Activated CD4-positive, alpha-beta T cell treated with anti-CD3 and anti-CD28 coated beads for 36 hours (primary cell): ENCODE measurements around the gene AEBP2. TPM values are rescaled to one million over a fixed set of nuclear protein-coding genes. Genes with fewer than 3 reads are reported as not detected.
"Not testable (repeated sequence)": the region's sequence is repeated elsewhere in the genome, so short reads cannot be mapped to it uniquely, and the experiment has no call there.

Experiments
- ATAC-seq: fragments of 200-7000 bp; cut with Tn5 transposase; one replicate; pipeline ENCODE4 v1.10.0; 2021; ENCODE audit warnings: mild to moderate bottlenecking, moderate library complexity
- CTCF ChIA-PET: fragments of 350-600 bp; sonication (Branson Sonifier 250); formaldehyde crosslinking; loops from one replicate; lab custom pipeline; 2021; ENCODE audit warnings: antibody characterized with exemption; lab: Charles Lee
- POLR2A ChIA-PET: fragments of 350-600 bp; sonication (Branson Sonifier 250); formaldehyde crosslinking; loops from one replicate; lab custom pipeline; 2021; ENCODE audit warnings: antibody characterized with exemption, inconsistent platforms; lab: Charles Lee
- DNase-seq: peaks from one replicate; pipeline ENCODE4 v3.0.0-alpha.2; 2020
- H3K27ac Mint-ChIP-seq: one replicate; pipeline ENCODE4 v1.8.0; 2021; ENCODE audit warnings: mixed read lengths
- H3K27me3 Mint-ChIP-seq: one replicate; pipeline ENCODE4 v1.8.0; 2021; ENCODE audit warnings: mixed read lengths
- H3K36me3 Mint-ChIP-seq: one replicate; pipeline ENCODE4 v1.8.0; 2021; ENCODE audit warnings: low read depth, mixed read lengths
- H3K4me1 Mint-ChIP-seq: one replicate; pipeline ENCODE4 v1.8.0; 2021; ENCODE audit warnings: mixed read lengths
- H3K4me3 Mint-ChIP-seq: one replicate; pipeline ENCODE4 v1.8.0; 2021; ENCODE audit warnings: mild to moderate bottlenecking, moderate library complexity, mixed read lengths
- H3K9me3 Mint-ChIP-seq: one replicate; pipeline ENCODE4 v1.8.0; 2021; ENCODE audit warnings: low read depth, mixed read lengths
- intact Hi-C, 2 experiments: fragments of 100-400 bp; cut with DNase I in 1 of 2; cut with micrococcal nuclease in 1 of 2; formaldehyde crosslinking; loops; one replicate each; pipeline versions ENCODE4 v1.14.2 to v1.15.1; 2022 to 2024; cut with DNase I, micrococcal nuclease
- total RNA-seq, 2 experiments: library from RNA; stranded (reverse); gene quantifications; one replicate each; pipeline ENCODE4 v1.2.3, GENCODE V29; 2021

AEBP2 gene
- total RNA-seq, 2 experiments from 2014 or later = 44.2 to 52.9 TPM

GRCh38 chr12:19544353-19544752, 105.1 kb downstream of the AEBP2 start:
- H3K4me1 Mint-ChIP-seq = peaks cover 2% of the 10 kb centered on the region
- ATAC-seq (no peak), DNase-seq (no peak)
- no peaks in the 10 kb centered on the region for H3K36me3 Mint-ChIP-seq
- intact Hi-C loops = no loop called here
- POLR2A ChIA-PET = no interaction called here
- CTCF ChIA-PET = no interaction called here
- H3K27me3 Mint-ChIP-seq = no peaks in the 10 kb centered on the region
- H3K27ac Mint-ChIP-seq = no peak overlapping the region
- no peaks in the 10 kb centered on the region for H3K9me3 Mint-ChIP-seq
- H3K4me3 Mint-ChIP-seq = no peak overlapping the region

DNA sequence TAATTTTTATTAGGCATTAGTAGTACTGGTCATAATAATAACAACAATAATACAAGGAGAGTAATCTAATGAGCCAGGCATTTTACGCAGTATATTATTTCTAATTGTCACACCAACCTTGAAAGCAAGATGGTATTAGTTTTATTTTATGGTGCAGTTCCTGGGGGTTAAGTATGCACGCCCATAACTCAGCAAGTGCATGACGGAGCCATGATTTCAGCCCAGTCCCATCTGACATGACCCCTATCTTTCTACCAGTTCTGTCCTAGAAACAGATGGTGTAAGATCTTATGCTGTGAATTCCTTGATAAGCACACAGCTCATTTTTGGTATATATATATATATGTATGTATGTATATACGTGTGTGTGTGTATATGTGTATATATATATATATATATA, 106.0 kb downstream of the AEBP2 start:
- DNase-seq = no peak
- peaks cover 2% of the 10 kb centered on the region for H3K4me1 Mint-ChIP-seq
- H3K27ac Mint-ChIP-seq = no peak overlapping the region
- ChIA-PET POLR2A (no interaction called here), CTCF (no interaction called here)
- H3K36me3 Mint-ChIP-seq = no peaks in the 10 kb centered on the region
- no peaks in the 10 kb centered on the region for H3K27me3 Mint-ChIP-seq
- no peaks in the 10 kb centered on the region for H3K9me3 Mint-ChIP-seq
- no peak for ATAC-seq
- no peak overlapping the region for H3K4me3 Mint-ChIP-seq
- intact Hi-C loops = no loop called here

GRCh38 chr12:19546027-19546426, 106.7 kb downstream of the AEBP2 start:
- no peak for DNase-seq
- Mint-ChIP-seq H3K27ac (no peak overlapping the region), H3K9me3 (no peaks in the 10 kb centered on the region), H3K4me1 (peaks cover 2% of the 10 kb centered on the region), H3K27me3 (no peaks in the 10 kb centered on the region), H3K4me3 (no peak overlapping the region), H3K36me3 (no peaks in the 10 kb centered on the region)
- CTCF ChIA-PET = interaction anchor here (0.6 kb wide), 1 partner anchor 108 kb away, joined by 3 read pairs; no protein-coding TSS in a partner anchor
- intact Hi-C loops = no loop called here
- ATAC-seq = no peak
- POLR2A ChIA-PET = no interaction called here

DNA sequence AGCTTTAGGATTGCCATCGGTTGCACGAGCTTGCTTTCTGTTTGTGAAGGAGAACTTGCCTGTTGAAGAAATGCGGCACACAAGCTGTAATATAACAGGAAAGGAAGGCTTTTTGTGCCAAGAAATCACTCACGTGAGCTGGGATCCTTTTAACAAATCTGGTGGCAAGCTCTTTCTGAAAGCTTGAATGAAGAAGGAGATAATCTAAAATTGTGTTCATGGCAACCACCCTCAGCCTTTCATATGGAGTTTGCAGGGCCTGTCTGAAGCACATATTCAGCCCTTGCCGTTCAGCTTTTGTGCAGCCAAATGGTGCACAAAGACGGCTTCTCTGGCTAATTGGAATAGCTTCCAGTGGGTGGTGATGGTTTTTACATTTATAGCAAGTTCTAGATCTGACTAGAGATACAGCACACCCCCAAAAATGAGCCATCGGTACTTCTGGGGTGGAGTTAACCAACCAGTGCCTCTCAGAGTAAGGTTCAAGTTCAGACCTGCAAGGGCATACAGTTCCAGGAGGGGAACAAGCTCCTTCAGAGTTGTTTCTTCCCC, 107.4 kb downstream of the AEBP2 start:
- ATAC-seq = no peak
- H3K27ac Mint-ChIP-seq = no peak overlapping the region
- H3K9me3 Mint-ChIP-seq = no peaks in the 10 kb centered on the region
- H3K4me1 Mint-ChIP-seq = peaks cover 2% of the 10 kb centered on the region
- ChIA-PET POLR2A (no interaction called here), CTCF (interaction anchor here (0.6 to 0.9 kb wide), 3 partner anchors 10 to 748 kb away, joined by 3 to 4 read pairs (median 3); no protein-coding TSS in a partner anchor)
- DNase-seq = no peak
- intact Hi-C loops = no loop called here
- no peaks in the 10 kb centered on the region for H3K27me3 Mint-ChIP-seq
- no peak overlapping the region for H3K4me3 Mint-ChIP-seq
- no peaks in the 10 kb centered on the region for H3K36me3 Mint-ChIP-seq

- ChIA-PET POLR2A (interaction anchor here (0.6 kb wide), 1 partner anchor 625 kb away, joined by 3 read pairs; no protein-coding TSS in a partner anchor), CTCF (interaction anchor here (0.8 to 0.9 kb wide), 2 partner anchors 11 to 749 kb away, joined by 3 to 4 read pairs; no protein-coding TSS in a partner anchor)
- intact Hi-C loops = no loop called here
- H3K27ac Mint-ChIP-seq = no peak overlapping the region
- no peaks in the 10 kb centered on the region for H3K27me3 Mint-ChIP-seq
- no peaks in the 10 kb centered on the region for H3K9me3 Mint-ChIP-seq
- peaks cover 8% of the 10 kb centered on the region for H3K4me1 Mint-ChIP-seq
- no peak overlapping the region for H3K4me3 Mint-ChIP-seq
- DNase-seq = no peak
- no peaks in the 10 kb centered on the region for H3K36me3 Mint-ChIP-seq
- no peak for ATAC-seq
These were observed 108.0 kb downstream of the AEBP2 start for GRCh38 chr12:19547271-19547671.

DNA sequence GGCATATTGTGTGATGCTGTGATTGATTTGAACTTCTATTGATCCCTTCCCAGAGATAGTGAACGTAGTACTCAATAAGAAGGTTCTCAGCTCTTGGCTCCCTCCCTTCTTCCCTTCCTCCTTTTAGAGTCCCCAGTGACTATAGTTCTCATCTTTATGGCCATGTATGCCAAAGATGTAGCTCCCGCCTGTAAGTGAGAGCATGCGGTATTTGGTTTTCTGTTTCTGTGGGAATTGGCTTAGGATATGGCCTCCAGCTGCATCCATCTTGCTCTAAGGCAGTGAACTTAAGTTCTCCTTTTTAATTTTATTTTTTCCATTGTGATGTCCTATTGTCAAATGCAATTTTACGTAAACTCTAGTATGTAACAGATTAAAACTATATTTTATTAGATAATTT, 109.5 kb downstream of the AEBP2 start:
- POLR2A ChIA-PET = no interaction called here
- CTCF ChIA-PET = no interaction called here
- no peaks in the 10 kb centered on the region for H3K9me3 Mint-ChIP-seq
- DNase-seq (no peak), ATAC-seq (no peak)
- no peaks in the 10 kb centered on the region for H3K36me3 Mint-ChIP-seq
- peaks cover 18% of the 10 kb centered on the region for H3K4me1 Mint-ChIP-seq
- H3K27me3 Mint-ChIP-seq = no peaks in the 10 kb centered on the region
- H3K27ac Mint-ChIP-seq = no peak overlapping the region
- intact Hi-C loops = no loop called here
- H3K4me3 Mint-ChIP-seq = no peak overlapping the region

DNA sequence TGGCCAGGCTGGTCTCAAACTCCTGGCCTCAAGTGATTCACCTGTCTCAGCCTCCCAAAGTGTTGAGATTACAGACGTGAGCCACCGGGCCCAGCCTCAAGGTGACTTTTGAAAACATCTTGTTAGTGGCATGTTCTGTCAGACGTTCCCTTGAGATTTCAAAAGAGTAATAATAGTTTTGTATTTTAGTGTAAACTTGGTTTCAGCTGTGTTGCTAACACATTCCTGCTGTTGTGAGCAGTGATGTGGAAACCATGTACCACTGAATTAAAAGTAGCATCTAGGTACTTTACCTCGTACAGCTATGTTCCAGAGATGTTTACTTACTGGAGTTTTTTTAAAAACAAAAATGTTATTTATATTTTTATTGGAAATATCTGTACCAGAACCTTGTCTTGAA, 111.3 kb downstream of the AEBP2 start:
- intact Hi-C loops = loop anchor here in 1 of 2 experiments (5.0 kb wide), 2 partner anchors 423 to 678 kb away; partner anchors contain the start of gene PLEKHA5
- Mint-ChIP-seq H3K4me3 (no peak overlapping the region), H3K36me3 (no peaks in the 10 kb centered on the region), H3K4me1 (peaks cover 18% of the 10 kb centered on the region), H3K27me3 (no peaks in the 10 kb centered on the region), H3K27ac (no peak overlapping the region), H3K9me3 (no peaks in the 10 kb centered on the region)
- CTCF ChIA-PET = no interaction called here
- ATAC-seq (no peak), DNase-seq (no peak)
- POLR2A ChIA-PET = no interaction called here

GRCh38 chr12:19552441-19553097, 113.3 kb downstream of the AEBP2 start:
- H3K9me3 Mint-ChIP-seq, CTCF ChIA-PET, H3K36me3 Mint-ChIP-seq, POLR2A ChIA-PET, H3K27me3 Mint-ChIP-seq, H3K27ac Mint-ChIP-seq: not testable (repeated sequence)
- intact Hi-C loops = loop anchor here (1.0 to 5.0 kb wide), 6 partner anchors 120 to 680 kb away; partner anchors contain the start of gene PLEKHA5 (in 1 of the 2)
- peak; percentile 98 for ATAC-seq
- peak; percentile 52 for DNase-seq
- Mint-ChIP-seq H3K4me1 (peaks cover 16% of the 10 kb centered on the region), H3K4me3 (peak overlapping the region; percentile 52)

DNA sequence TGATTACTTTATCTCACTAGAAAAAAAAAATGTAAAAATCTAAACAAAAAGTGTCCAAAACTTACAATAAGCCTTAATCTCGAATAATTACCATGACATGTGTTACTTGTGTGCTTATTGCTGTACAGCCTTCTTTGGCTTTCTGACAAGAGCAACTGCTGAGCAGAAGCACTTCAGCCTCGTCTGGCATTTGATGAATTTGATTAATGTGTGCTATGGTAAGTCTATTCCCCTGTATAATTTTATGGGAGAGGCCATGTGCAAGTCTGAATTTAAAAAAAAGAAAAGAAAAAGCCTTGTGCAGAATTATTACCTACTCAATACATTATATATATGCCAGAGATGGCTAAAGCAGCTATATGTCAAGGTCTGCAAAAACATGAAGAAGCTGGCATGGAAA, 113.9 kb downstream of the AEBP2 start:
- Mint-ChIP-seq H3K36me3 (no peaks in the 10 kb centered on the region), H3K4me3 (peak overlapping the region; percentile 52), H3K27ac (no peak overlapping the region), H3K27me3 (no peaks in the 10 kb centered on the region), H3K9me3 (no peaks in the 10 kb centered on the region), H3K4me1 (peaks cover 16% of the 10 kb centered on the region)
- ChIA-PET POLR2A (no interaction called here), CTCF (no interaction called here)
- intact Hi-C loops = loop anchor here (2.0 to 5.0 kb wide), 4 partner anchors 120 to 681 kb away; partner anchors contain the start of gene PLEKHA5 (in 1 of the 2)
- DNase-seq (no peak), ATAC-seq (no peak)

DNA sequence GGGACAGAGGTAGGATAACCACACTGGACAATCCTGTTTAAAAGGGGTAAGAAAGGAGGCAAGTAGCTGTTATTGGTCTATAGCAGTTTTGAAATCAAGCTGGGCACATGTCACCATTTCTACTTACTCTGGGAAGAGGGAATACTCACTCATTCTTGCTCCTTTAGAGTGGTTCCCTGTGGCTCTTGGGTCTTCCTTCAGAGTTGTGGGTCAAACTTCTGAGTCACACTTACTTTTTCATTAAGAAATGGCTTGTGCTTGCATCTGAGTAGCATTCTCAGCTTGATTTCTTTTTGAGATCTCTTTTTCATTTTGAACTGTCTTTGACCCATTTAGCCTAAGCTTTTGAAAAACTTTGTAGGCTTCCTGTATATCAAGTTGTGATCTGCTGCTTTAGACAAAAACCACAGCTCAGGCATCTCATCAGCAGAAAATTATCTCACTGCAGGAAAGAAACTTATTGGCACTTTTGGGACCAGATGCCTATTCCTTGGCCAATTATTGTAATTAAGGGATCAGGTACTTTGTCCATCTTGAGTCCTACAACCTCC, 122.2 kb downstream of the AEBP2 start:
- ChIA-PET POLR2A (interaction anchor here (0.6 kb wide), 1 partner anchor 58 kb away, joined by 3 read pairs; no protein-coding TSS in a partner anchor), CTCF (no interaction called here)
- Mint-ChIP-seq H3K27ac (no peak overlapping the region), H3K36me3 (peaks cover 26% of the 10 kb centered on the region), H3K9me3 (peaks cover 4% of the 10 kb centered on the region), H3K4me3 (no peak overlapping the region), H3K4me1 (peaks cover 9% of the 10 kb centered on the region), H3K27me3 (no peaks in the 10 kb centered on the region)
- DNase-seq = no peak
- intact Hi-C loops = no loop called here
- ATAC-seq = no peak
